Mesendoderm (in vitro differentiated cells): ENCODE data around the gene CENPB.

Source experiments
- DNase-seq: peaks from one replicate; pipeline ENCODE4 v3.0.0; 2013
- H2AK5ac ChIP-seq: 2 replicates; pipeline ENCODE4 v1.6.1; 2013; ENCODE audit warnings: low read length, inconsistent platforms
- H2BK120ac ChIP-seq: 2 replicates; pipeline ENCODE4 v1.6.1; 2013; ENCODE audit warnings: low read depth, mild to moderate bottlenecking, low read length, moderate library complexity, mixed read lengths
- H2BK15ac ChIP-seq: replicated peaks from 2 replicates; pipeline ENCODE4 v1.6.1; 2013; ENCODE audit warnings: low read depth, mild to moderate bottlenecking, moderate library complexity
- H2BK5ac ChIP-seq: 2 replicates; pipeline ENCODE4 v1.6.1; 2013; ENCODE audit warnings: low read length, inconsistent platforms
- H3K18ac ChIP-seq: 2 replicates; pipeline ENCODE4 v1.6.1; 2013; ENCODE audit warnings: mild to moderate bottlenecking, low read length, mixed read lengths
- H3K23ac ChIP-seq: one replicate; pipeline ENCODE4 v1.6.1; 2013; ENCODE audit warnings: low read length
- H3K27ac ChIP-seq: 2 replicates; pipeline ENCODE4 v1.5.1; 2013; ENCODE audit warnings: low read depth, mild to moderate bottlenecking, inconsistent platforms, low read length, moderate library complexity
- H3K27me3 ChIP-seq: 2 replicates; pipeline ENCODE4 v1.6.1; 2013; ENCODE audit warnings: low read length, control low read depth, mild to moderate bottlenecking, inconsistent platforms; ENCODE audit not compliant: insufficient read depth, poor library complexity
- H3K36me3 ChIP-seq: 2 replicates; pipeline ENCODE4 v1.6.1; 2013; ENCODE audit warnings: low read length, inconsistent platforms; ENCODE audit not compliant: control insufficient read depth, insufficient read depth
- H3K4ac ChIP-seq: one replicate; pipeline ENCODE4 v1.6.1; 2013; ENCODE audit warnings: low read depth, mild to moderate bottlenecking, low read length, moderate library complexity
- H3K4me1 ChIP-seq: 2 replicates; pipeline ENCODE4 v1.6.1; 2013; ENCODE audit warnings: low read depth, low read length, inconsistent platforms; ENCODE audit not compliant: control insufficient read depth
- H3K4me2 ChIP-seq: 2 replicates; pipeline ENCODE4 v1.6.1; 2013; ENCODE audit warnings: low read length
- H3K4me3 ChIP-seq: 2 replicates; pipeline ENCODE4 v1.5.1; 2013; ENCODE audit warnings: mild to moderate bottlenecking, low read length
- H3K56ac ChIP-seq: one replicate; pipeline ENCODE4 v1.6.1; 2013; ENCODE audit warnings: low read length
- H3K79me1 ChIP-seq: 2 replicates; pipeline ENCODE4 v1.6.1; 2013; ENCODE audit warnings: low read length, inconsistent platforms
- H3K79me2 ChIP-seq: 2 replicates; pipeline ENCODE4 v1.6.1; 2013; ENCODE audit warnings: mild to moderate bottlenecking, low read length; ENCODE audit not compliant: control insufficient read depth, insufficient read depth
- H3K9ac ChIP-seq: 2 replicates; pipeline ENCODE4 v1.6.1; 2013; ENCODE audit warnings: low read length, inconsistent platforms
- H4K5ac ChIP-seq: one replicate; pipeline ENCODE4 v1.6.1; 2013; ENCODE audit warnings: low read length
- H4K8ac ChIP-seq: one replicate; pipeline ENCODE4 v1.6.1; 2013; ENCODE audit warnings: low read depth, mild to moderate bottlenecking, control low read depth, low read length, moderate library complexity
- WGBS: extraction: QIAGEN DNeasy Blood & Tissue Kit; methylation state at CpG from one replicate; pipeline ENCODE4 v1.1.7; 2013; ENCODE audit warnings: low lambda C conversion rate, missing lambda C conversion rate; ENCODE audit not compliant: insufficient coverage; ENCODE audit errors: extremely low coverage; 5-methylcytosine and 5-hydroxymethylcytosine counted together

The CENPB gene

GRCh38 chr20:3804254-3804751 lies 17.8 kb upstream of the CENPB start:
- WGBS, result no CpG with 5 or more reads among the region's 11 CpGs
- H3K36me3 ChIP-seq, result peaks cover 10% of the 10 kb centered on the region

GRCh38 chr20:3803854-3804253 lies 17.3 kb upstream of the CENPB start:
- no peak overlapping the region for H3K18ac ChIP-seq
- H4K5ac ChIP-seq, result no peak overlapping the region
- H3K4me2 ChIP-seq, result no peak overlapping the region
- no peak for DNase-seq
- H3K79me2 ChIP-seq, result no peaks in the 10 kb centered on the region
- no peak overlapping the region for H2BK120ac ChIP-seq
- H3K27ac ChIP-seq, result no peak overlapping the region
- WGBS, result no CpG with 5 or more reads among the region's 6 CpGs
- H3K23ac ChIP-seq, result no peak overlapping the region
- H3K4me3 ChIP-seq, result no peak overlapping the region
- H3K4ac ChIP-seq, result no peak overlapping the region
- H3K79me1 ChIP-seq, result no peaks in the 10 kb centered on the region
- no peaks in the 10 kb centered on the region for H3K27me3 ChIP-seq
- H2AK5ac ChIP-seq, result no peak overlapping the region
- H3K9ac ChIP-seq, result no peak overlapping the region
- no peak overlapping the region for H2BK15ac ChIP-seq
- peaks cover 10% of the 10 kb centered on the region for H3K4me1 ChIP-seq
- H3K36me3 ChIP-seq, result peaks cover 10% of the 10 kb centered on the region
- no peak overlapping the region for H3K56ac ChIP-seq
- no peak overlapping the region for H4K8ac ChIP-seq
- no peak overlapping the region for H2BK5ac ChIP-seq

More at GRCh38 chr20:3804254-3804751, 17.8 kb upstream of the CENPB start:
- H2BK15ac ChIP-seq, result no peak overlapping the region
- H3K4me3 ChIP-seq, result no peak overlapping the region
- no peak overlapping the region for H3K4me2 ChIP-seq
- H3K4me1 ChIP-seq, result peaks cover 8% of the 10 kb centered on the region
- no peaks in the 10 kb centered on the region for H3K79me1 ChIP-seq
- no peaks in the 10 kb centered on the region for H3K27me3 ChIP-seq
- no peak overlapping the region for H3K9ac ChIP-seq
- H3K56ac ChIP-seq, result no peak overlapping the region
- no peak overlapping the region for H3K23ac ChIP-seq
- H3K4ac ChIP-seq, result no peak overlapping the region
- H3K27ac ChIP-seq, result no peak overlapping the region
- no peak for DNase-seq
- no peak overlapping the region for H3K18ac ChIP-seq
- no peak overlapping the region for H2BK5ac ChIP-seq
- no peak overlapping the region for H4K5ac ChIP-seq
- no peak overlapping the region for H2AK5ac ChIP-seq
- no peak overlapping the region for H2BK120ac ChIP-seq
- no peak overlapping the region for H4K8ac ChIP-seq
- no peaks in the 10 kb centered on the region for H3K79me2 ChIP-seq

- H3K36me3 ChIP-seq, result peaks cover 10% of the 10 kb centered on the region
- H2AK5ac ChIP-seq, result no peak overlapping the region
- no peak overlapping the region for H3K4me2 ChIP-seq
- no peak overlapping the region for H3K9ac ChIP-seq
- peaks cover 10% of the 10 kb centered on the region for H3K4me1 ChIP-seq
- H3K4me3 ChIP-seq, result no peak overlapping the region
- H3K18ac ChIP-seq, result no peak overlapping the region
- no peak overlapping the region for H3K27ac ChIP-seq
- no peak overlapping the region for H2BK5ac ChIP-seq
- DNase-seq, result no peak
- no peak overlapping the region for H4K5ac ChIP-seq
- H3K79me2 ChIP-seq, result no peaks in the 10 kb centered on the region
- H2BK15ac ChIP-seq, result no peak overlapping the region
- H3K23ac ChIP-seq, result no peak overlapping the region
- WGBS, result no CpG with 5 or more reads among the region's 14 CpGs
- no peaks in the 10 kb centered on the region for H3K79me1 ChIP-seq
- H3K4ac ChIP-seq, result no peak overlapping the region
- H3K56ac ChIP-seq, result no peak overlapping the region
- no peak overlapping the region for H4K8ac ChIP-seq
- H3K27me3 ChIP-seq, result no peaks in the 10 kb centered on the region
- H2BK120ac ChIP-seq, result no peak overlapping the region
Observed at GRCh38 chr20:3803289-3803688, 16.7 kb upstream of the CENPB start.

GRCh38 chr20:3802524-3803239 lies 16.1 kb upstream of the CENPB start:
- Histone ChIP-seq H3K27me3 (no peaks in the 10 kb centered on the region), H3K4me3 (no peak overlapping the region), H3K4me1 (peaks cover 10% of the 10 kb centered on the region), H3K56ac (no peak overlapping the region), H3K36me3 (peaks cover 10% of the 10 kb centered on the region), H3K79me1 (no peaks in the 10 kb centered on the region), H3K18ac (no peak overlapping the region), H2AK5ac (no peak overlapping the region), H3K27ac (no peak overlapping the region), H2BK15ac (no peak overlapping the region), H3K4ac (no peak overlapping the region), H3K23ac (no peak overlapping the region), H3K4me2 (no peak overlapping the region), H4K5ac (no peak overlapping the region), H3K79me2 (no peaks in the 10 kb centered on the region), H3K9ac (no peak overlapping the region), H2BK120ac (no peak overlapping the region), H4K8ac (no peak overlapping the region), H2BK5ac (no peak overlapping the region)
- DNase-seq, result no peak
- WGBS, result no CpG with 5 or more reads among the region's 11 CpGs

- no peak overlapping the region for H4K5ac ChIP-seq
- no peak overlapping the region for H2AK5ac ChIP-seq
- no CpG with 5 or more reads among the region's 13 CpGs for WGBS
- H3K4me3 ChIP-seq, result no peak overlapping the region
- no peak overlapping the region for H3K27ac ChIP-seq
- H3K23ac ChIP-seq, result no peak overlapping the region
- no peak for DNase-seq
- no peaks in the 10 kb centered on the region for H3K79me2 ChIP-seq
- no peak overlapping the region for H3K9ac ChIP-seq
- peaks cover 10% of the 10 kb centered on the region for H3K36me3 ChIP-seq
- peaks cover 13% of the 10 kb centered on the region for H3K4me1 ChIP-seq
- no peak overlapping the region for H3K18ac ChIP-seq
- H3K79me1 ChIP-seq, result peaks cover 1% of the 10 kb centered on the region
- no peak overlapping the region for H2BK5ac ChIP-seq
- no peak overlapping the region for H2BK15ac ChIP-seq
- no peak overlapping the region for H3K4ac ChIP-seq
- H3K4me2 ChIP-seq, result no peak overlapping the region
- no peak overlapping the region for H3K56ac ChIP-seq
- no peak overlapping the region for H4K8ac ChIP-seq
- no peak overlapping the region for H2BK120ac ChIP-seq
- H3K27me3 ChIP-seq, result no peaks in the 10 kb centered on the region
Observed at GRCh38 chr20:3801846-3802245, 15.3 kb upstream of the CENPB start.

- H3K79me1 ChIP-seq, result peaks cover 1% of the 10 kb centered on the region
- H2AK5ac ChIP-seq, result no peak overlapping the region
- no peak overlapping the region for H3K4me2 ChIP-seq
- H3K4ac ChIP-seq, result no peak overlapping the region
- no peak overlapping the region for H3K18ac ChIP-seq
- H3K4me1 ChIP-seq, result peaks cover 13% of the 10 kb centered on the region
- no peak overlapping the region for H4K8ac ChIP-seq
- H4K5ac ChIP-seq, result no peak overlapping the region
- no peak overlapping the region for H2BK120ac ChIP-seq
- no CpG with 5 or more reads among the region's 4 CpGs for WGBS
- H3K23ac ChIP-seq, result no peak overlapping the region
- no peaks in the 10 kb centered on the region for H3K79me2 ChIP-seq
- H3K36me3 ChIP-seq, result peaks cover 10% of the 10 kb centered on the region
- H2BK5ac ChIP-seq, result no peak overlapping the region
- DNase-seq, result no peak
- H2BK15ac ChIP-seq, result no peak overlapping the region
- no peak overlapping the region for H3K9ac ChIP-seq
- no peak overlapping the region for H3K56ac ChIP-seq
- no peak overlapping the region for H3K27ac ChIP-seq
- H3K27me3 ChIP-seq, result no peaks in the 10 kb centered on the region
- H3K4me3 ChIP-seq, result no peak overlapping the region
Observed at GRCh38 chr20:3801299-3801698, 14.8 kb upstream of the CENPB start.
